HG03097 (cell line): ENCODE data around the gene ZNF532.
"Not testable (repeated sequence)": the region's sequence is repeated elsewhere in the genome, so short reads cannot be mapped to it uniquely, and the experiment has no call there.

Experiments
- ATAC-seq: cut with Tn5 transposase; IDR thresholded peaks from one replicate; pipeline ENCODE4 v1.9.1; 2021; ENCODE audit not compliant: unreplicated experiment, low FRiP score

Gene ZNF532

GRCh38 chr18:58898010-58898799, 33.5 kb downstream of the ZNF532 start:
- ATAC-seq = no peak

- ATAC-seq = no peak
These were observed 35.5 kb downstream of the ZNF532 start for GRCh38 chr18:58900015-58900649.

- no peak for ATAC-seq
These were observed 36.5 kb downstream of the ZNF532 start for GRCh38 chr18:58901143-58901542.

- no peak for ATAC-seq
These were observed 37.1 kb downstream of the ZNF532 start for GRCh38 chr18:58901783-58902182.

GRCh38 chr18:58902961-58903360, 38.3 kb downstream of the ZNF532 start:
- ATAC-seq = no peak

- no peak for ATAC-seq
These were observed 38.9 kb downstream of the ZNF532 start for GRCh38 chr18:58903533-58903932.

- ATAC-seq = no peak
These were observed 41.2 kb downstream of the ZNF532 start for GRCh38 chr18:58905777-58906428.

GRCh38 chr18:58908006-58908405, 43.3 kb downstream of the ZNF532 start:
- ATAC-seq = no peak

- ATAC-seq = no peak
These were observed 44.8 kb downstream of the ZNF532 start for GRCh38 chr18:58909521-58909920.

- no peak for ATAC-seq
These were observed 46.6 kb downstream of the ZNF532 start for GRCh38 chr18:58911241-58911640.

GRCh38 chr18:58911766-58912165, 47.1 kb downstream of the ZNF532 start:
- ATAC-seq = no peak

GRCh38 chr18:58915006-58915799, 50.5 kb downstream of the ZNF532 start:
- ATAC-seq = no peak

- ATAC-seq = no peak
These were observed 51.3 kb downstream of the ZNF532 start for GRCh38 chr18:58915995-58916394.

- ATAC-seq = not testable (repeated sequence)
These were observed 55.3 kb downstream of the ZNF532 start for GRCh38 chr18:58919934-58920333.

GRCh38 chr18:58922995-58923394, 58.3 kb downstream of the ZNF532 start:
- ATAC-seq = no peak

- no peak for ATAC-seq
These were observed 59.8 kb downstream of the ZNF532 start for GRCh38 chr18:58924473-58924872.

GRCh38 chr18:58927659-58928058, 63.0 kb downstream of the ZNF532 start:
- no peak for ATAC-seq

- ATAC-seq = no peak
These were observed 63.7 kb downstream of the ZNF532 start for GRCh38 chr18:58928386-58928785.

GRCh38 chr18:58929206-58929605, 64.5 kb downstream of the ZNF532 start:
- ATAC-seq = no peak

- ATAC-seq = no peak
These were observed 69.7 kb downstream of the ZNF532 start for GRCh38 chr18:58934356-58934755.
